ENCODE data around the gene SPATA33.

SPATA33 gene

DNA sequence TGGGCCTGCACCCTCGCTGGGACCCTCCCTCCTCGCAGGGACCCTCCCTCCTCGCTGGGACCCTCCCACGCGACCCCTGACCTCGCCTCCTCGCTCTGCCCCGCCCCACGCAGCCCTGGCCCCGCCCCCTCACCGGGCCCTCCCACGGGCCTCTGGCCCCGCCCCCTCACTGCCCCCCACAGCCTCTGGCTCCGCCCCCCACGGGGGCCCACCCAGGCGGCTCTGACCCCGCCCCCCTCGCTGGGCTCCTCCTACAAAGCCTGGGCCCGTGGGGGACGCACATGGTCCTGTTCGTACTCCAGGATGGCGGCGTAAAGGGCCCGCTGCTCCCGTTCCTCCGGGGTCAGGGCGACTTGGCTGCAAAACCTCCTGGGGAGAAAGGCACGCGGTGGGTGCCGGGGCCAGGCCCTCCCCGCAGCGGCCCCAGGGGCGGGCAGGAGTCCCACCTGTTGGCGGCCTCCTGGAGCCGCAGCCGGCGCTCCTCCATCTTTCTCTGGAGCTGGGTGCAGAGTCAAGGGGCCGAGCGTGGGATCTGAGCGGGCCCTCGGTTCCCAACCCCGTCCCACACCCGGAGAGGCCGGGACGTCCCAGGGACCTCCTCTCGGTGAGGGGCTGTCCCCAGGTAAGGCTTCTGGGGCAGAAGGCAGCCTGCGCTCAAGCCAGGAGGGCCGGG is 54.1 kb downstream of the SPATA33 start:
- peak; percentile 23 to 60 for DNase-seq

DNA sequence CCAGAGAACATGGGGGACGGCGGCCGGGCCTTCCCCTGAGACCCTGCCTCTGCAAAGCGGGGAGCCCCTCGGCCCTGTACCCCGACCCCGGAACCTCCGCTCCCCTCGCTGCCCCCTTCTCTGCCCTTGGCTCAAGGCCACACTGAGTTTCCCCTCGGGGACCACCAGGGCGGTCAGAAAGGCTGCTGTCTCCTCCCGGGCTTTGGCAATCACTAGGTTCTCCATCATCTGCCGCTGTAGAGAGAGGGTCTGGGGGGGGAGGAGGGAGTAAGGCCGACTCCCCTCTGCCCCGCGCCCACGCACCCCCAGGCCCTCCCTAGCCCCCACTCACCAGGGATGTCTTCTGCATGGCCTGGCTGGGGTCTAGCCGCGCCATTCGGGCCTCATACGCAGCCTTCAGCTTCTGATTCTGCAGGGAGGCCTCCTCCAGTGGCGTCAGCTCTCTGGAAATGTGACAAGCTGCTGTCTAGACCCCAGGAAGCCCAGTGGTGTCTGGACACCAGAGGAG is 54.7 kb downstream of the SPATA33 start:
- no peak for DNase-seq

DNA sequence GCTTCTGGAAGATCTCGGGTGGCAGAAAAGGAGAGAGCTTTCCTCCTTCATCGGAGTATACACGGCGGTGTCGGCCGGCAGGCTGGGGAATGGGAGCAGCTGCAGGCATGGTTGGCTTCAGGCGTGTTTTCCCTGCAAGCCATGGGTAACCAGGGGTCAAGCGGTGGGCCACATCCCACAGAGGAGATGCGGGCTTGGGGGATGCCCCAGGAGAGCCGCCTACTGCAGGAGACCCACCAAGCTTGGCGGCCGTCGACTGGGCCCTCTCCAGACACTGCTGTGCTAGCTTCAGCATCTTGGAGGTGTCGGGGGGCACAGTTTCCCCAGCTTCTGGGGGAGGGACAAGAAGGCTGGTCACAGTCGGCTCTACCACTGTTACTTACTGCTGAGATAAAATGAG is 58.9 kb downstream of the SPATA33 start:
- DNase-seq: no peak

DNA sequence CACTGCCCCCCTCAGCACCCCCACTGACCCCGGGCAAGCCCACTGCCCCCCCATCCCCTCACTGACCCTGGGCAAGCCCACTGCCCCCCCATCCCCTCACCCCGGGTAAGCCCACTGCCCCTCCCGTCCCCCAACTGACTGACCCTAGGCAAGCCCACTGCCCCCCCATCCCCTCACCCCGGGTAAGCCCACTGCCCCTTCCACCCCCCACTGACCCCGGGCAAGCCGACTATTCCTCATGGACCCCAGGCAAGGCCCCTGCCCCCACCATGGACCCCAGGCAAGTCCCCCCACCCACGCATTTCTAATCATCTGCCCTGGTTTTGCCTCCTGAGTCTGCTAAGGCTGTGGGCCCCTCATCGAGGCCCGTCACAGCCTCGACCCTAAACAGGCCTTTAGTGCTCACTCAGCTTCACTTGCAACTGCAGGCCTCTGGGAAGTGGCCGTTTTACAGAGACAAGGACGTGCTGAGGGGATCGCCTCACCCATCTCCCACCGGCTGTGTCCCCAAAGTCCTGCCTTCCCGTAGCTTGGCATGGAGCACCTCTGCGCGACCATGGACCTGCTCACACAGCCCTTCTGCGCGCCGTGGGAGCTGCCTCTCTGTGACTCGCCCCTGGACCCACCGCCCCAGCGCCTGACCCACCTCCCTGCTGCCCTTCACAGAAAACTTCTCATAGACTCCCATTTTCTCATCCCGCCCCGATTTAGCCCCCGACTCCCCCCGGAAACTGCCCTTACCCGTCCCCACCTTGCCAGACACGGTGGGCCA is 59.5 kb downstream of the SPATA33 start:
- no peak for DNase-seq

DNA sequence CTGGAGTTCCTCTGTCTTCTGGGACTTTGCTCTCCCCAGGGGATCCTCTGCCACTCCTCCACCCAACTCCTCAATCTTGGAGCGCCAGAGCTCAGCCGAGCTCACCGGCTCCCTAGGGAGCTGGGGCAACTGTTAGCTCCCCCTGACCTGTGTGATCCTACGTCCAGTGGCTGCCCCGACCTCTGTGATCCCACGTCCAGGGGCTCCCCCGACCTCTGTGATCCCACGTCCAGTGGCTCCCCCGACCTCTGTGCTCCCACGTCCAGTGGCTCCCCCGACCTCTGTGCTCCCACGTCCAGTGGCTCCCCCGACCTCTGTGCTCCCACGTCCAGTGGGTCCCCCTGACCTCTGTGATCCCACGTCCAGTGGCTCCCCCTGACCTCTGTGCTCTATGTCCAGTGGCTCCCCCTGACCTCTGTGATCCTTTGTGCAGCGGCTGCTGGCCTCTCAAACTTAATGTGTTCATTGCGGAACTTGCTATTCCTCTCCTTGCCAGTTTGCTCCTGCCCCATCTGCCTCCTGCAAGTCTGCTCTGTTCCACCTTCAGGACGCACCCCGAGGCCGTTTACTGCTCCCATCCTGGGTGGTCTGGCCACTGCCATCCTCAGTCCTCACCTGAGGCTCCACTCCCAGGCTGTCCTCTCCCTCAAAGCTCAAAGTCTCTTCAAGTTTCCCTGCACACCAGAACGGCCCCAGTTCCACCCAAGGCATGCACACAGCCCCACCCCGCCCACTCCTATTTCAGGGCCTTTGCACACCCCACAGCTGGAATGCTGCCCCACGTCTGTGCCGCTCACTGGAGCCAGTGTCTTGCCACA is 60.3 kb downstream of the SPATA33 start:
- DNase-seq: no peak
